Ramos (cell line): ENCODE results near the gene ADORA1.

Experiments
- in situ Hi-C: fragments of 300-500 bp; cut with MboI; formaldehyde crosslinking; loops from one replicate; pipeline ENCODE4 v1.14.3; 2022; ENCODE audit warnings: low sequenced_read_pairs; ENCODE audit not compliant: unreplicated experiment

Gene ADORA1

GRCh38 chr1:203120325-203121153 lies 7.0 kb upstream of the ADORA1 start:
- in situ Hi-C loops, result no loop called here

- in situ Hi-C loops, result no loop called here
Observed at GRCh38 chr1:203121186-203122015, 6.1 kb upstream of the ADORA1 start.

GRCh38 chr1:203122159-203122558 lies 5.4 kb upstream of the ADORA1 start:
- in situ Hi-C loops, result no loop called here

GRCh38 chr1:203124011-203124410 lies 3.5 kb upstream of the ADORA1 start:
- in situ Hi-C loops, result no loop called here

- in situ Hi-C loops, result no loop called here
Observed at GRCh38 chr1:203124546-203125317, 2.8 kb upstream of the ADORA1 start.

- in situ Hi-C loops, result no loop called here
Observed at GRCh38 chr1:203126151-203126865, 1.2 kb upstream of the ADORA1 start.

GRCh38 chr1:203126866-203127665 lies 460 bp upstream of the ADORA1 start:
- in situ Hi-C loops, result no loop called here

GRCh38 chr1:203128431-203128715 lies 847 bp downstream of the ADORA1 start:
- in situ Hi-C loops, result no loop called here

- in situ Hi-C loops, result no loop called here
Observed at GRCh38 chr1:203128716-203129500, 1.4 kb downstream of the ADORA1 start.

- in situ Hi-C loops, result no loop called here
Observed at GRCh38 chr1:203129501-203130231, 2.1 kb downstream of the ADORA1 start.

GRCh38 chr1:203130358-203130985 lies 2.9 kb downstream of the ADORA1 start:
- in situ Hi-C loops, result no loop called here

- in situ Hi-C loops, result no loop called here
Observed at GRCh38 chr1:203131548-203132200, 4.1 kb downstream of the ADORA1 start.

GRCh38 chr1:203133970-203134725 lies 6.6 kb downstream of the ADORA1 start:
- in situ Hi-C loops, result no loop called here

GRCh38 chr1:203135636-203136305 lies 8.2 kb downstream of the ADORA1 start:
- in situ Hi-C loops, result no loop called here

GRCh38 chr1:203136409-203137042 lies 9.0 kb downstream of the ADORA1 start:
- in situ Hi-C loops, result no loop called here
